ENCODE results near the gene USP9Y. TPM values are rescaled to one million over a fixed set of nuclear protein-coding genes. Genes with fewer than 3 reads are reported as not detected.

Gene USP9Y
- total RNA-seq, 2 donors from 2014 or later, result not detected

DNA sequence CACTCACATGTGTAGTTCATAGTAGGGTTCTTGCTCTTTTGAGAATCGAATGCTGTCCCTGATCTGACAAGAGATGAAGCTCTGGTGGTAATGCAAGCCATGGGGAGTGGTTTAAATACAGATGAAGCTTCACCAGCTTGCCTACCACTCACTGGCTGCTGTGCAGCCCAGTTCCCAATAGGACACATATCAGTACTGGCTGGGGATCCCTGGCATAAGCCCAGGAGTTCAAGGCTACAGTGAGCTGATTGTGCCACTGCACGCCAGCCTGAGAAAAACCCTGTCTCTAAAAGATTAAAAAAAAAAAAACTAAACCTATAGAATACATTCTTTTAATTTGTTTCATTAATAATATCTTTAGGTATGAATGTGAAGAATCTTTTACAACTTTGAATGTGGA is 136.5 kb downstream of the USP9Y start:
- Histone ChIP-seq H3K9me3 (no peaks in the 10 kb centered on the region), H3K27me3 (no peaks in the 10 kb centered on the region), H3K27ac (no peak overlapping the region), H3K4me3 (no peak overlapping the region), H3K36me3 (no peaks in the 10 kb centered on the region), H3K4me1 (no peaks in the 10 kb centered on the region)
- TF ChIP-seq, protein P1, sequence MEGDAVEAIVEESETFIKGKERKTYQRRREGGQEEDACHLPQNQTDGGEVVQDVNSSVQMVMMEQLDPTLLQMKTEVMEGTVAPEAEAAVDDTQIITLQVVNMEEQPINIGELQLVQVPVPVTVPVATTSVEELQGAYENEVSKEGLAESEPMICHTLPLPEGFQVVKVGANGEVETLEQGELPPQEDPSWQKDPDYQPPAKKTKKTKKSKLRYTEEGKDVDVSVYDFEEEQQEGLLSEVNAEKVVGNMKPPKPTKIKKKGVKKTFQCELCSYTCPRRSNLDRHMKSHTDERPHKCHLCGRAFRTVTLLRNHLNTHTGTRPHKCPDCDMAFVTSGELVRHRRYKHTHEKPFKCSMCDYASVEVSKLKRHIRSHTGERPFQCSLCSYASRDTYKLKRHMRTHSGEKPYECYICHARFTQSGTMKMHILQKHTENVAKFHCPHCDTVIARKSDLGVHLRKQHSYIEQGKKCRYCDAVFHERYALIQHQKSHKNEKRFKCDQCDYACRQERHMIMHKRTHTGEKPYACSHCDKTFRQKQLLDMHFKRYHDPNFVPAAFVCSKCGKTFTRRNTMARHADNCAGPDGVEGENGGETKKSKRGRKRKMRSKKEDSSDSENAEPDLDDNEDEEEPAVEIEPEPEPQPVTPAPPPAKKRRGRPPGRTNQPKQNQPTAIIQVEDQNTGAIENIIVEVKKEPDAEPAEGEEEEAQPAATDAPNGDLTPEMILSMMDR (IDR thresholded peaks at IDR 0.05), result no peak
- no peak for DNase-seq (ENCODE audit: low spot score)

DNA sequence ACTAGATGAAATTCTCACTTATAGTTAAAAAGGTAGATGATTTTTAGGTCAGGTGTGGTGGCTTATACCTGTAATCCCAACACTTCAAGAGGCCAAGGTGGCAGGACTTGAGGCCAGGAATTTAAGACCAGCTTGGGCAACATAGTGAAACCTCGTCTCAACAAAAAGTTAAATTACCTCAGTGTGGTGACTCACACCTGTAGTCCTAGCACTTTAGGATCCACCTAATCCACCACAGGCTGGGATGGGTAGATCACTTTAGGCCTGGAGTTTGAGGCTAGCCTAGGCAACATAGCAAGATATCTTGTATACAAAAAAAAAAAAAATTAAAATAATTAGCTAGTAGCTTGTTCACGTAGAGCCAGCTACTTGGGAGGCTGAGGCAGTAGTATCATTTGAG is 140.3 kb downstream of the USP9Y start:
- DNase-seq (ENCODE audit: low spot score), result no peak
- no peaks in the 10 kb centered on the region for H3K36me3 ChIP-seq

DNA sequence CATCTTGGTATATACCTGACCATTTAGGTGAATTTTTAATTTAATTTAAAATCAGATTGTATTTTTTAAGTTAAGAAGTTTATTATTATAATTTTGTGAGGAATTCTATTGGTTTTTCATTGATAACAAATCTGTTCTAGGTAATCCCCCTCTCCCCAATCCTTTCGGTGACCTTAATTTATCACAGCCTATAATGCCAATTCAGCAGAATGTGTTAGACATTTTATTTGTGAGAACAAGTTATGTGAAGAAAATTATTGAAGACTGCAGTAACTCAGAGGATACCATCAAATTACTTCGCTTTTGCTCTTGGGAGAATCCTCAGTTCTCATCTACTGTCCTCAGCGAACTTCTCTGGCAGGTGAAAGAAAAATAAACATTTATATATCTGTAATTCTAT is 145.8 kb downstream of the USP9Y start:
- Histone ChIP-seq H3K4me1 (no peaks in the 10 kb centered on the region), H3K36me3 (no peaks in the 10 kb centered on the region), H3K4me3 (no peak overlapping the region), H3K9me3 (no peaks in the 10 kb centered on the region), H3K27me3 (no peaks in the 10 kb centered on the region), H3K27ac (no peak overlapping the region)
- TF ChIP-seq, protein P1 (IDR thresholded peaks at IDR 0.05), result no peak
- no peak for DNase-seq (ENCODE audit: low spot score)

More for the DNA sequence above, 140.3 kb downstream of the USP9Y start:
- TF ChIP-seq, protein P1 (IDR thresholded peaks at IDR 0.05), result no peak
- Histone ChIP-seq H3K4me1 (no peaks in the 10 kb centered on the region), H3K9me3 (no peaks in the 10 kb centered on the region), H3K4me3 (no peak overlapping the region), H3K27me3 (no peaks in the 10 kb centered on the region), H3K27ac (no peak overlapping the region)

- no peak overlapping the region for H3K27ac ChIP-seq
- H3K27me3 ChIP-seq, result no peaks in the 10 kb centered on the region
- no peaks in the 10 kb centered on the region for H3K9me3 ChIP-seq
- TF ChIP-seq, protein P1 (IDR thresholded peaks at IDR 0.05), result no peak
- H3K4me1 ChIP-seq, result no peaks in the 10 kb centered on the region
- no peak for DNase-seq (ENCODE audit: low spot score)
- H3K4me3 ChIP-seq, result no peak overlapping the region
- no peaks in the 10 kb centered on the region for H3K36me3 ChIP-seq
These were observed 154.8 kb downstream of the USP9Y start for GRCh38 chrY:12855791-12856275.

DNA sequence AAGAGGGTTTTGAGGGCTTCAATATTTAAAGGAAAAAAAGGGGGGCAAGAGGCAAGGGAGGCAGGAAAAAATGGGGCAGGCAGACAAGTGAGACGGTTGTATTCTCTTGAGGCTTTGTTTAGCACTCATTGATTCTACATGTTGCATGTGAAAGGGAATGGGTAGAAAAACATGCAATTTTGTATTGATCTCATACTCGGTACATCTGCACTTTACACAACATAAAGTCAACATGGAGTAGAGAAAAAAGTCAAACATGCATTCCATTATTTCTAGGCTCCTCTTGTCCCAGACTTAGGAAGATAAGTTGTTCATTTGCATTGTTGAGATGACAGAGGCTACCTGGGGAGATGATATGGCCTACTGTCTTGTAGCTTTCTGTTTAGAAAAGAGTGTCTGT is 166.9 kb downstream of the USP9Y start:
- Histone ChIP-seq H3K27ac (no peak overlapping the region), H3K4me1 (no peaks in the 10 kb centered on the region), H3K27me3 (no peaks in the 10 kb centered on the region), H3K4me3 (no peak overlapping the region), H3K9me3 (no peaks in the 10 kb centered on the region), H3K36me3 (no peaks in the 10 kb centered on the region)
- DNase-seq (ENCODE audit: low spot score), result no peak
- TF ChIP-seq, protein P1 (IDR thresholded peaks at IDR 0.05), result no peak

DNA sequence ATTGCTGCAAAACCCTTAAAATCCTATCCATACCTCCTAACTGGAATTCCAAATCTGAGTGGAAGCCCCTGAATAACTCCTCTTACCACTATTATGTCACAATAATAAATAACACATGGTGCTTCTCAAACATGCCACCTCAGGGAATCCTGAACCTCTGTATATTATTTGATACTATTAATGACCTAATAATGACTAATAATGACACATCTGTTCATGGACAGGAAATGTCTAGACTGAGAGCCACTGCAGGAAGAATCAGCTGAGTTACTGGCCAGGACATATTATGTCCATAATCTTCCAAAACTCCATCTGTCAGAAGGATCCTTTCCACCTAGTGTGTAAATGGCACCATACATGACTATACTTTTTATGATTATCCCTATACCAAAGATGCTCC is 195.9 kb downstream of the USP9Y start:
- no peaks in the 10 kb centered on the region for H3K4me1 ChIP-seq
- H3K36me3 ChIP-seq, result no peaks in the 10 kb centered on the region
- no peak for DNase-seq (ENCODE audit: low spot score)
- TF ChIP-seq, protein P1 (IDR thresholded peaks at IDR 0.05), result no peak
- no peaks in the 10 kb centered on the region for H3K27me3 ChIP-seq
- H3K27ac ChIP-seq, result no peak overlapping the region
- no peak overlapping the region for H3K4me3 ChIP-seq
- H3K9me3 ChIP-seq, result no peaks in the 10 kb centered on the region
